Ishikawa (cell line): ENCODE measurements around the gene CCR6.

Experiments
- RAD21 ChIP-seq: IDR thresholded peaks from 2 replicates; pipeline ENCODE4 v1.6.1; 2012; ENCODE audit warnings: low read depth
- TF ChIP-seq, protein P1 (sequence below): IDR thresholded peaks from 2 replicates; pipeline ENCODE4 v1.6.1; 2012

DNA sequence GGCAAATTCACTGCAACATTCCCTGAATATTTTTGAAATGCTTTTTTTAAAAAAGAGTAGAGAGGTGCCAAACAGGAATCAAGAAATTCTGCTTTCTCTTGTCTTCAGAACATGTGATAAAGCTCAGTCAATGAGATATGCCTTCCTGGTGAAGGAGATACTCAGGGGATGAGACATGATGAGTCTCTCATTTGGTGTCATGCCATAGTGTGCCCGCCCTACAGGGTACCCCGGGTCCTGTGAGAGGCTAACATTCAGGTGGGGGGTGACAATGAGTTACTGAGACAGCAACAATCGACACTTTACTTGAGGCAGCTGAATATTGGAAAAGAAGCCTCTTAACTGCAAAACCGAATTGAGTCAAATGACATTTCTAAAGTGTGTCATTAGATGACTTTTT is 6.7 kb downstream of the CCR6 start:
- TF ChIP-seq, protein P1, sequence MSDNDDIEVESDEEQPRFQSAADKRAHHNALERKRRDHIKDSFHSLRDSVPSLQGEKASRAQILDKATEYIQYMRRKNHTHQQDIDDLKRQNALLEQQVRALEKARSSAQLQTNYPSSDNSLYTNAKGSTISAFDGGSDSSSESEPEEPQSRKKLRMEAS, result no peak
- TF ChIP-seq RAD21, result no peak
